NCI-H2227 (cell line): Measurements from ENCODE around the gene FAM240A.
"Not testable (repeated sequence)": the region's sequence is repeated elsewhere in the genome, so short reads cannot be mapped to it uniquely, and the experiment has no call there.

Experiments
- DNase-seq: peaks from one replicate; lab custom pipeline; 2025; ENCODE audit not compliant: unreplicated experiment; lab: John Stamatoyannopoulos, UW

Gene FAM240A

GRCh38 chr3:46612324-46612723 is at the start of gene FAM240A:
Gene FAM240A (plus strand): TSS chr3:46612525. CDS start chr3:46612684, 159 bp downstream.
- no peak for DNase-seq

GRCh38 chr3:46564190-46565021 is 47.9 kb upstream of the FAM240A start:
- DNase-seq = no peak

GRCh38 chr3:46565077-46565476 is 47.2 kb upstream of the FAM240A start:
- DNase-seq = no peak

- DNase-seq = peak; percentile 11
Measured at GRCh38 chr3:46565607-46566039, 46.7 kb upstream of the FAM240A start.

GRCh38 chr3:46566040-46566641 is 46.2 kb upstream of the FAM240A start, which contains the start of gene LRRC2:
Gene LRRC2 (minus strand): TSS chr3:46566302. CDS start chr3:46551591, 14,711 bp downstream.
- DNase-seq = peak; percentile 35

- DNase-seq = no peak
Measured at GRCh38 chr3:46571684-46572083, 40.6 kb upstream of the FAM240A start.

GRCh38 chr3:46573701-46574100 is 38.6 kb upstream of the FAM240A start:
- no peak for DNase-seq

GRCh38 chr3:46574243-46574646 is 38.1 kb upstream of the FAM240A start:
- no peak for DNase-seq

GRCh38 chr3:46574881-46575576 is 37.3 kb upstream of the FAM240A start:
- no peak for DNase-seq

GRCh38 chr3:46575577-46576222 is 36.6 kb upstream of the FAM240A start:
- DNase-seq = no peak

GRCh38 chr3:46576386-46576785 is 35.9 kb upstream of the FAM240A start:
- no peak for DNase-seq

- no peak for DNase-seq
Measured at GRCh38 chr3:46576879-46577278, 35.4 kb upstream of the FAM240A start.

GRCh38 chr3:46577580-46578249 is 34.6 kb upstream of the FAM240A start:
- not testable (repeated sequence) for DNase-seq

- DNase-seq = no peak
Measured at GRCh38 chr3:46578973-46579755, 33.2 kb upstream of the FAM240A start.

GRCh38 chr3:46579756-46580286 is 32.5 kb upstream of the FAM240A start:
- DNase-seq = no peak

- no peak for DNase-seq
Measured at GRCh38 chr3:46580675-46581074, 31.6 kb upstream of the FAM240A start.

- no peak for DNase-seq
Measured at GRCh38 chr3:46584598-46585467, 27.5 kb upstream of the FAM240A start.

- no peak for DNase-seq
Measured at GRCh38 chr3:46585799-46586693, 26.3 kb upstream of the FAM240A start.
